Peyer's patch (tissue), 4 donors: ENCODE measurements around the gene CELF4.

Source experiments
- POLR2A ChIP-seq, 2 donors: fragments of 450-650 bp; IDR thresholded peaks; one replicate each; pipeline ENCODE4 v1.5.1; 2017; ENCODE audit warnings: antibody characterized with exemption in 2 of 2, mild to moderate bottlenecking in 2 of 2, moderate library complexity in 2 of 2
- TF ChIP-seq, protein P1 (sequence below), 6 experiments: fragments of 450-650 bp in 4 of 6; fragments of 200-600 bp in 2 of 6; sonication (generic) in 1 of 6; IDR thresholded peaks; one replicate each; pipeline ENCODE4 v1.5.1; 2017 to 2019; ENCODE audit warnings: antibody characterized with exemption in 6 of 6, mild to moderate bottlenecking in 3 of 6, moderate library complexity in 1 of 6

DNA sequence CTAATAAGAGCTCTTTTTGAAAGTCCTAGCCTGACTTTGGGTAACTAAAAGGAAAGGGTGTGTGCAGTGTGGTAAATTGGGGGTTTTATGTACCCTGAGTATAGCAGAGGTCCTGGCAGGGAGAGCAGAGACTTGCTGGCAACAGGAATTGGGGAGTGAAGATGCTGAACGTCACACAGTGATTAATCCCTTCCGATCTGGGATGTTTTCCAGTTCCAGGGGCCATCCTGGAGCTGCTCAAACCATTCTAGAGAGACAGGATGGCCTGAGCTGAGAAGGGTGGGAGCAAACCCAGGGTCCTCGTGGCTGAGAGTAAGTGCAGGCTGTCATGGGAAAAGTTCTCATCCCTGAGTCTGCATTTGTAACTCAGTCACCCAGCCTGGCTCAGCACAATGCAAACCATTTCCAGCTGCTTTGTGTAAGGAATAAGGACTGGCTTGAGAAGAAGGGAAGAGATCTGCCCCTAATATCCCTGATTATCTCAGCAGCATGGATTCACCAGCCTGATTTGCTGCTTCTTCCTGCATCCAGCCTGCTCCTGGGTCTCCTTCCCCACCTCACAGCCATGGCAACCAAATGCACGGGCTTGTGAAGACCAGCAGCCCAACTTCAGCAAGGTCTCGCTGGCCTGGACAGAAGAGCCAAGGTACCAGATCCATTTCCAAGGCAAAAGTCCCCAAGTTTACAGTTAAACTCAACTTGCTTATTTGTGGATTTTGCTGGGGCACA is 47.1 kb upstream of the CELF4 start:
- no peak for TF ChIP-seq POLR2A (IDR thresholded peaks at IDR 0.05)
- TF ChIP-seq, protein P1, sequence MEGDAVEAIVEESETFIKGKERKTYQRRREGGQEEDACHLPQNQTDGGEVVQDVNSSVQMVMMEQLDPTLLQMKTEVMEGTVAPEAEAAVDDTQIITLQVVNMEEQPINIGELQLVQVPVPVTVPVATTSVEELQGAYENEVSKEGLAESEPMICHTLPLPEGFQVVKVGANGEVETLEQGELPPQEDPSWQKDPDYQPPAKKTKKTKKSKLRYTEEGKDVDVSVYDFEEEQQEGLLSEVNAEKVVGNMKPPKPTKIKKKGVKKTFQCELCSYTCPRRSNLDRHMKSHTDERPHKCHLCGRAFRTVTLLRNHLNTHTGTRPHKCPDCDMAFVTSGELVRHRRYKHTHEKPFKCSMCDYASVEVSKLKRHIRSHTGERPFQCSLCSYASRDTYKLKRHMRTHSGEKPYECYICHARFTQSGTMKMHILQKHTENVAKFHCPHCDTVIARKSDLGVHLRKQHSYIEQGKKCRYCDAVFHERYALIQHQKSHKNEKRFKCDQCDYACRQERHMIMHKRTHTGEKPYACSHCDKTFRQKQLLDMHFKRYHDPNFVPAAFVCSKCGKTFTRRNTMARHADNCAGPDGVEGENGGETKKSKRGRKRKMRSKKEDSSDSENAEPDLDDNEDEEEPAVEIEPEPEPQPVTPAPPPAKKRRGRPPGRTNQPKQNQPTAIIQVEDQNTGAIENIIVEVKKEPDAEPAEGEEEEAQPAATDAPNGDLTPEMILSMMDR (IDR thresholded peaks at IDR 0.05): no peak
